ENCODE results near the gene MUTYH.

- TF ChIP-seq CTCF (IDR thresholded peaks at IDR 0.05) (no peak), EP300 (IDR thresholded peaks at IDR 0.05) (no peak), POLR2A (IDR thresholded peaks at IDR 0.05) (no peak), POLR2AphosphoS5 (IDR thresholded peaks at IDR 0.05) (no peak)
These were observed 39.9 kb upstream of the MUTYH start for GRCh38 chr1:45380125-45380524.
